K562 (cell line): Measurements from ENCODE around the gene PTPN1. TPM values are rescaled to one million over a fixed set of nuclear protein-coding genes. Genes with fewer than 3 reads are reported as not detected.
A peak's percentile ranks its signal among the peaks of the same experiment; 100 is the strongest.

Source experiments
- ATF4 ChIP-seq: fragments of 450-650 bp; formaldehyde crosslinking; IDR thresholded peaks from 2 replicates; pipeline ENCODE4 v1.4.0; 2022; ENCODE audit warnings: mild to moderate bottlenecking, moderate library complexity
- ATF7 ChIP-seq: fragments of 450-650 bp; IDR thresholded peaks from 2 replicates; pipeline ENCODE4 v1.7.1; 2014; ENCODE audit warnings: mild to moderate bottlenecking, moderate library complexity
- CAMTA2 ChIP-seq: fragments of 250-450 bp; sonication (Bioruptor Pico); conservative IDR thresholded peaks from 2 replicates; pipeline ENCODE4 v1.5.1; 2022
- CHAMP1 ChIP-seq: fragments of 450-650 bp; IDR thresholded peaks from 2 replicates; pipeline ENCODE4 v1.6.1; 2016; ENCODE audit warnings: mild to moderate bottlenecking
- ERF ChIP-seq: fragments of 450-650 bp; formaldehyde crosslinking; IDR thresholded peaks from 2 replicates; pipeline ENCODE4 v1.4.0; 2020; ENCODE audit warnings: mild to moderate bottlenecking, mixed read lengths
- FOXJ3 ChIP-seq: sonication (generic); formaldehyde crosslinking; IDR thresholded peaks from 2 replicates; pipeline ENCODE4 v1.4.0; 2020; ENCODE audit warnings: mild to moderate bottlenecking, missing genetic modification reagents
- HINFP ChIP-seq: fragments of 450-650 bp; conservative IDR thresholded peaks from 2 replicates; pipeline ENCODE4 v1.6.1; 2016; ENCODE audit warnings: missing genetic modification characterization, low read depth, mild to moderate bottlenecking, control low read depth, missing compliant biosample characterization
- NFE2L1 ChIP-seq: fragments of 450-650 bp; IDR thresholded peaks from 2 replicates; pipeline ENCODE4 v1.6.1; 2016; ENCODE audit warnings: missing genetic modification characterization, low read depth, mild to moderate bottlenecking, missing compliant biosample characterization, moderate library complexity, borderline replicate concordance
- RCOR1 ChIP-seq, 2 experiments: IDR thresholded peaks; 2 replicates each; pipeline ENCODE4 v1.6.1; 2012; ENCODE audit warnings: low read depth in 2 of 2, low read length in 2 of 2, borderline replicate concordance in 1 of 2, improper control_type of control experiment in 1 of 2
- SRF ChIP-seq, 2 experiments: fragments of 250-450, 450-650 bp in 1 of 2; sonication (Bioruptor Pico) in 1 of 2; sonication (generic) in 1 of 2; formaldehyde crosslinking; IDR thresholded peaks; 2 replicates each; pipeline versions ENCODE4 v1.5.0 to v1.5.1; 2020 to 2022; ENCODE audit warnings: mild to moderate bottlenecking in 1 of 2, missing genetic modification reagents in 1 of 2
- SRSF9 ChIP-seq: fragments of 200-400 bp; formaldehyde crosslinking; IDR thresholded peaks from 2 replicates; pipeline ENCODE4 v1.6.1; 2017; ENCODE audit warnings: low read depth, low read length, borderline replicate concordance
- TCF7 ChIP-seq: sonication (generic); IDR thresholded peaks from 2 replicates; pipeline ENCODE4 v1.6.1; 2016; ENCODE audit warnings: antibody characterized with exemption, borderline replicate concordance
- TOE1 ChIP-seq, 2 experiments: fragments of 450-650 bp in 1 of 2; sonication (generic) in 1 of 2; formaldehyde crosslinking in 1 of 2; IDR thresholded peaks; 2 replicates each; pipeline versions ENCODE4 v1.7.1 to v1.8.0; 2016 to 2022; ENCODE audit warnings: borderline replicate concordance in 2 of 2, mild to moderate bottlenecking in 2 of 2, antibody characterized with exemption in 1 of 2, inconsistent platforms in 1 of 2, low read depth in 1 of 2, missing genetic modification reagents in 1 of 2, moderate library complexity in 1 of 2
- VEZF1 ChIP-seq: fragments of 200-800 bp; sonication (Bioruptor generic); IDR thresholded peaks from 2 replicates; pipeline ENCODE4 v1.6.1; 2017; ENCODE audit warnings: missing genetic modification characterization, missing compliant biosample characterization
- ZNF175 ChIP-seq: fragments of 200-800 bp; sonication (Bioruptor generic); IDR thresholded peaks from 2 replicates; pipeline ENCODE4 v1.6.1; 2016; ENCODE audit warnings: low read depth, mild to moderate bottlenecking, missing genetic modification characterization, missing compliant biosample characterization
- ZNF583 ChIP-seq: fragments of 250-450 bp; sonication (Bioruptor Pico); IDR thresholded peaks from 2 replicates; pipeline ENCODE4 v1.4.0; 2020
- ZNF639 ChIP-seq, 2 experiments: fragments of 200-800 bp in 1 of 2; sonication (Bioruptor generic) in 1 of 2; sonication (generic) in 1 of 2; formaldehyde crosslinking in 1 of 2; IDR thresholded peaks in 1 of 2; conservative IDR thresholded peaks in 1 of 2; 2 replicates each; pipeline versions ENCODE4 v1.5.0 to v1.6.1; 2016 to 2020; ENCODE audit warnings: missing compliant biosample characterization in 1 of 2, missing genetic modification characterization in 1 of 2, missing genetic modification reagents in 1 of 2
- polyA plus RNA-seq, 8 experiments: library from polyadenylated mRNA; depleted of rRNA in 4 of 8; stranded (reverse) in 5 of 8; unstranded in 3 of 8; fragments of >200 nt; fragmentation: Nextera tagmentation in 2 of 8; fragmentation: Illumina TruSeq in 1 of 8; extraction: Ambion mirVana in 2 of 8; extraction: Trizol in 1 of 8; gene quantifications; 2 replicates each; pipeline versions ENCODE4 v1.2.1 to v1.2.3, GENCODE V29; 2011 to 2014; ENCODE audit warnings: inconsistent platforms in 1 of 8, missing spikeins in 1 of 8
- total RNA-seq, 7 experiments: library from RNA; depleted of rRNA in 6 of 7; stranded (reverse); fragments of >200 nt in 6 of 7; fragmentation: Illumina TruSeq in 2 of 7; extraction: Trizol in 2 of 7; gene quantifications; 2 replicates each; pipeline versions ENCODE4 v1.2.1 to v1.2.3, GENCODE V29; 2011 to 2021; ENCODE audit warnings: low replicate concordance in 1 of 7

The PTPN1 gene
- total and polyA plus RNA-seq, 9 of the 15 experiments (the other 6 are each of a cell fraction or from before 2014, with no cell fraction given): 11.0 to 85.3 (median 54.0) TPM

- TF ChIP-seq ATF4 (CRISPR knock-in tag) (0 out of 2 replicates have a peak, but pooled peaks have one; percentile 16), ZNF175 (CRISPR knock-in tag) (peak; percentile 78; the same call in 1 of the 2 replicates), ERF (peak; percentile 70; the same call in 1 of the 2 replicates), CAMTA2 (no peak), ZNF583 (CRISPR knock-in tag) (0 out of 2 replicates have a peak, but pooled peaks have one; percentile 39), FOXJ3 (CRISPR knock-in tag) (no peak), RCOR1 (IDR thresholded peaks at IDR 0.05; ENCODE audit: borderline replicate concordance in 1 of 2, low read depth in 2 of 2, low read length in 2 of 2) (peak in 1 of 2 experiments; percentile 26; a peak in 1 of 4 replicates), SRSF9 (no peak), ATF7 (peak; percentile 22; the same call in 1 of the 2 replicates), SRF (CRISPR knock-in tag; IDR thresholded peaks at IDR 0.05) (peak in 1 of 2 experiments; percentile 36; a peak in 1 of 4 replicates), VEZF1 (peak; percentile 67; the same call in 1 of the 2 replicates), HINFP (tag) (no peak), TOE1 (IDR thresholded peaks at IDR 0.05; ENCODE audit: borderline replicate concordance) (0 out of 2 replicates have a peak, but pooled peaks have one; percentile 19), TOE1 (CRISPR knock-in tag; IDR thresholded peaks at IDR 0.05; ENCODE audit: borderline replicate concordance, low read depth) (no peak), NFE2L1 (no peak), CHAMP1 (0 out of 2 replicates have a peak, but pooled peaks have one; percentile 17), TCF7 (no peak), ZNF639 (CRISPR knock-in tag; conservative IDR thresholded peaks at IDR 0.05 in 1 of 2, IDR thresholded peaks at IDR 0.05 in 1 of 2) (no peak)
Measured at GRCh38 chr20:50460608-50461267, 49.4 kb upstream of the PTPN1 start (continued).
